ENCODE measurements around the gene PPP1R9A.

- TF ChIP-seq FOXK2 (IDR thresholded peaks at IDR 0.05) (no peak), L3MBTL2 (conservative IDR thresholded peaks at IDR 0.05) (no peak)
Measured at GRCh38 chr7:95047291-95047690, 139.9 kb downstream of the PPP1R9A start.

Data from HEK293T (cell line).